MCF 10A (cell line): ENCODE data around the gene GPR148. TPM values are rescaled to one million over a fixed set of nuclear protein-coding genes. Genes with fewer than 3 reads are reported as not detected.
A peak's percentile ranks its signal among the peaks of the same experiment; 100 is the strongest.
"Not testable (repeated sequence)": the region's sequence is repeated elsewhere in the genome, so short reads cannot be mapped to it uniquely, and the experiment has no call there.

Source experiments
- Bru-seq: library from RNA; stranded (reverse); fragments of 400-500 nt; gene quantifications from one replicate; lab custom pipeline; 2021; lab: Mats Ljungman, UMichigan
- BruChase-seq, 2 experiments: library from RNA; stranded (reverse); fragments of 400-500 nt; gene quantifications; one replicate each; lab custom pipeline; 2021; lab: Mats Ljungman, UMichigan
- BruUV-seq: library from RNA; stranded (reverse); fragments of 400-500 nt; replicated peaks from 2 replicates; lab custom pipeline; 2021; lab: Mats Ljungman, UMichigan
- CTCF ChIA-PET: fragments of 300-600 bp; sonication (Branson Sonifier 250); formaldehyde crosslinking; extraction: SDS; loops from one replicate; lab custom pipeline; 2021; ENCODE audit warnings: antibody characterized with exemption, inconsistent platforms; lab: Yijun Ruan, JAX
- POLR2A ChIA-PET: fragments of 300-600, 350-650 bp; sonication (Branson Sonifier 250); formaldehyde crosslinking; extraction: SDS; loops from one replicate; lab custom pipeline; 2020; ENCODE audit warnings: antibody characterized with exemption, inconsistent platforms; lab: Yijun Ruan, JAX
- DNase-seq: peaks from one replicate; pipeline ENCODE4 v3.0.0-alpha.2; 2018; ENCODE audit not compliant: unreplicated experiment
- H3K27ac Mint-ChIP-seq: one replicate; pipeline ENCODE4 v1.8.0; 2022; ENCODE audit warnings: mild to moderate bottlenecking, low read depth, mixed read lengths; ENCODE audit not compliant: unreplicated experiment
- H3K27me3 Mint-ChIP-seq: one replicate; pipeline ENCODE4 v1.8.0; 2022; ENCODE audit warnings: mixed read lengths; ENCODE audit not compliant: insufficient read depth, unreplicated experiment
- H3K36me3 Mint-ChIP-seq: one replicate; pipeline ENCODE4 v1.8.0; 2022; ENCODE audit warnings: mild to moderate bottlenecking, moderate library complexity, mixed read lengths; ENCODE audit not compliant: insufficient read depth, unreplicated experiment
- H3K4me1 Mint-ChIP-seq: one replicate; pipeline ENCODE4 v1.8.0; 2022; ENCODE audit warnings: mixed read lengths; ENCODE audit not compliant: insufficient read depth, unreplicated experiment
- H3K4me3 Mint-ChIP-seq: one replicate; pipeline ENCODE4 v1.8.0; 2022; ENCODE audit warnings: mild to moderate bottlenecking, moderate library complexity, mixed read lengths; ENCODE audit not compliant: unreplicated experiment
- H3K9me3 Mint-ChIP-seq: one replicate; pipeline ENCODE4 v1.8.0; 2022; ENCODE audit warnings: mixed read lengths; ENCODE audit not compliant: unreplicated experiment
- CTCF ChIP-seq: fragments of 200-600 bp; IDR thresholded peaks from one replicate; pipeline ENCODE4 v1.8.0; 2022; ENCODE audit warnings: antibody characterized with exemption, mild to moderate bottlenecking; ENCODE audit not compliant: unreplicated experiment
- intact Hi-C: fragments of 100-400 bp; cut with micrococcal nuclease; formaldehyde crosslinking; loops from 2 replicates; pipeline ENCODE4 v1.14.1; 2022
- long read RNA-seq: library from polyadenylated mRNA; stranded (forward); transcript quantifications from one replicate; pipeline ENCODE4 v2.0.0, GENCODE V29; 2022
- total RNA-seq: library from RNA; stranded (reverse); gene quantifications from 2 replicates; pipeline ENCODE4 v1.2.3, GENCODE V29; 2022

The GPR148 gene
- not detected in 2 replicates for total RNA-seq
- not detected for Bru-seq, nascent RNA
- BruChase-seq, experiment 1, labeled RNA remaining after a 6-hour chase, result not detected
- not detected for BruChase-seq, experiment 2, labeled RNA remaining after a 2-hour chase
- long read RNA-seq, result 0 reads

GRCh38 chr2:130728549-130729316, at the start of gene GPR148:
GPR148 (plus strand) TSS chr2:130729070; CDS start chr2:130729152, 82 bp downstream.
- POLR2A ChIA-PET, result no interaction called here
- H3K9me3 Mint-ChIP-seq, result no peaks in the 10 kb centered on the region
- no peak for TF ChIP-seq CTCF
- no TSS peak for BruUV-seq
- H3K27ac Mint-ChIP-seq, result no peak within 1 kb of the TSS
- DNase-seq, result peak; percentile 4
- no peak within 1 kb of the TSS for H3K4me3 Mint-ChIP-seq
- H3K36me3 Mint-ChIP-seq, result no peaks in the 10 kb centered on the region
- H3K27me3 Mint-ChIP-seq, result peaks cover 30% of the 10 kb centered on the region
- intact Hi-C loops, result no loop called here
- no peaks in the 10 kb centered on the region for H3K4me1 Mint-ChIP-seq
- CTCF ChIA-PET, result no interaction called here

GRCh38 chr2:130692041-130692770, 36.7 kb upstream of the GPR148 start:
- peaks cover 11% of the 10 kb centered on the region for H3K27me3 Mint-ChIP-seq
- DNase-seq, CTCF ChIA-PET, H3K9me3 Mint-ChIP-seq, POLR2A ChIA-PET, H3K36me3 Mint-ChIP-seq, H3K4me1 Mint-ChIP-seq, H3K4me3 Mint-ChIP-seq, intact Hi-C loops, H3K27ac Mint-ChIP-seq, BruUV-seq: not testable (repeated sequence)

GRCh38 chr2:130693474-130693873, 35.4 kb upstream of the GPR148 start:
- H3K4me1 Mint-ChIP-seq, H3K27ac Mint-ChIP-seq, H3K9me3 Mint-ChIP-seq, intact Hi-C loops, H3K36me3 Mint-ChIP-seq, H3K4me3 Mint-ChIP-seq, BruUV-seq: not testable (repeated sequence)
- peaks cover 11% of the 10 kb centered on the region for H3K27me3 Mint-ChIP-seq
- POLR2A ChIA-PET, result interaction anchor here (0.6 kb wide), 1 partner anchor 116 kb away, joined by 4 read pairs; no protein-coding TSS in a partner anchor
- CTCF ChIA-PET, result interaction anchor here (0.6 kb wide), 1 partner anchor 238 kb away, joined by 3 read pairs; no protein-coding TSS in a partner anchor
- peak; percentile 25 for TF ChIP-seq CTCF
- peak; percentile 54 for DNase-seq

- CTCF ChIA-PET, H3K36me3 Mint-ChIP-seq, DNase-seq, H3K27ac Mint-ChIP-seq, H3K4me3 Mint-ChIP-seq, POLR2A ChIA-PET, H3K4me1 Mint-ChIP-seq, BruUV-seq, intact Hi-C loops, H3K9me3 Mint-ChIP-seq: not testable (repeated sequence)
- peaks cover 32% of the 10 kb centered on the region for H3K27me3 Mint-ChIP-seq
These were observed 25.6 kb upstream of the GPR148 start for GRCh38 chr2:130703250-130703649.

GRCh38 chr2:130714795-130715194, 14.1 kb upstream of the GPR148 start:
- H3K36me3 Mint-ChIP-seq, H3K27ac Mint-ChIP-seq, H3K9me3 Mint-ChIP-seq, BruUV-seq, H3K27me3 Mint-ChIP-seq, CTCF ChIA-PET, H3K4me1 Mint-ChIP-seq, intact Hi-C loops, DNase-seq, POLR2A ChIA-PET, H3K4me3 Mint-ChIP-seq: not testable (repeated sequence)
